OCI-LY7 (cell line): ENCODE measurements around the gene NAALAD2. TPM values are rescaled to one million over a fixed set of nuclear protein-coding genes. Genes with fewer than 3 reads are reported as not detected.

Experiments used
- BruUV-seq: library from RNA; stranded (reverse); fragments of 400-500 nt; replicated peaks from 2 replicates; lab custom pipeline; 2021; lab: Mats Ljungman, UMichigan
- CTCF ChIA-PET: fragments of 300-600 bp; sonication (Branson Sonifier 250); formaldehyde crosslinking; loops from one replicate; lab custom pipeline; 2022; ENCODE audit warnings: antibody characterized with exemption; ENCODE audit not compliant: unreplicated experiment; lab: Charles Lee
- POLR2A ChIA-PET: fragments of 300-600 bp; sonication (Branson Sonifier 250); formaldehyde crosslinking; loops from one replicate; lab custom pipeline; 2022; ENCODE audit warnings: antibody characterized with exemption; lab: Charles Lee
- DNase-seq: peaks from one replicate; pipeline ENCODE4 v3.0.0-alpha.2; 2015; ENCODE audit warnings: low spot score
- H2AFZ ChIP-seq: fragments of 200-600 bp; sonication (generic), shearing (Covaris generic); 2 replicates; pipeline ENCODE4 v1.6.1; 2014; ENCODE audit warnings: mild to moderate bottlenecking, antibody characterized with exemption, low read length, moderate library complexity
- H3K27ac ChIP-seq: fragments of 200-600 bp; sonication (generic); 2 replicates; pipeline ENCODE4 v1.5.1; 2014; ENCODE audit warnings: mixed run types, low read depth, mild to moderate bottlenecking, moderate library complexity, low read length, inconsistent platforms; ENCODE audit not compliant: poor library complexity, severe bottlenecking
- H3K36me3 ChIP-seq: fragments of 200-600 bp; sonication (generic); 2 replicates; pipeline ENCODE4 v1.6.1; 2014; ENCODE audit warnings: mild to moderate bottlenecking, antibody characterized with exemption, low read length, moderate library complexity, mixed read lengths; ENCODE audit not compliant: insufficient read depth
- H3K4me1 ChIP-seq: fragments of 200-600 bp; sonication (generic); 2 replicates; pipeline ENCODE4 v1.5.1; 2014; ENCODE audit warnings: mild to moderate bottlenecking, low read length; ENCODE audit not compliant: insufficient read depth, poor library complexity, severe bottlenecking
- H3K4me2 ChIP-seq: fragments of 200-600 bp; sonication (generic); 2 replicates; pipeline ENCODE4 v1.6.1; 2014; ENCODE audit warnings: mild to moderate bottlenecking, low read length
- H3K4me3 ChIP-seq: fragments of 200-600 bp; sonication (generic); 2 replicates; pipeline ENCODE4 v1.5.1; 2014; ENCODE audit warnings: mild to moderate bottlenecking, low read depth, low read length; ENCODE audit not compliant: poor library complexity, severe bottlenecking
- H3K79me2 ChIP-seq: fragments of 200-600 bp; sonication (generic); 2 replicates; pipeline ENCODE4 v1.6.1; 2016; ENCODE audit warnings: low read depth, mild to moderate bottlenecking, low read length, moderate library complexity, mixed read lengths; ENCODE audit not compliant: insufficient read depth
- H3K9me2 ChIP-seq: fragments of 200-600 bp; sonication (generic); 2 replicates; pipeline ENCODE4 v1.6.1; 2016; ENCODE audit warnings: mild to moderate bottlenecking, low read length, mixed read lengths; ENCODE audit not compliant: insufficient read depth
- H3K9me3 ChIP-seq: fragments of 200-600 bp; sonication (generic); 2 replicates; pipeline ENCODE4 v1.6.1; 2014; ENCODE audit warnings: mild to moderate bottlenecking, mixed run types, low read length, mixed read lengths
- H4K20me1 ChIP-seq: fragments of 200-600 bp; sonication (generic); 2 replicates; pipeline ENCODE4 v1.6.1; 2014; ENCODE audit warnings: mild to moderate bottlenecking, antibody characterized with exemption, low read length, moderate library complexity, mixed read lengths; ENCODE audit not compliant: insufficient read depth
- CTCF ChIP-seq: fragments of 200-600 bp; sonication (generic); conservative IDR thresholded peaks from 2 replicates; pipeline ENCODE4 v1.5.1; 2014; ENCODE audit warnings: mild to moderate bottlenecking, antibody characterized with exemption, low read length, moderate library complexity, mixed read lengths
- EZH2phosphoT487 ChIP-seq: fragments of 200-600 bp; sonication (generic); IDR thresholded peaks from 2 replicates; pipeline ENCODE4 v1.6.1; 2018; ENCODE audit warnings: low read depth, borderline replicate concordance, mild to moderate bottlenecking, mixed run types, antibody characterized with exemption, low read length, moderate library complexity, mixed read lengths
- intact Hi-C: fragments of 100-400 bp; cut with micrococcal nuclease; formaldehyde crosslinking; loops from one replicate; pipeline ENCODE4 v1.10.0; 2022; ENCODE audit not compliant: unreplicated experiment
- total RNA-seq, 2 experiments: library from RNA; depleted of rRNA in 1 of 2; stranded (reverse); fragments of >200 nt in 1 of 2; shearing (Covaris generic) in 1 of 2; gene quantifications; 2 replicates each; pipeline ENCODE4 v1.2.3, GENCODE V29; 2014 to 2022

NAALAD2 gene
- total RNA-seq, 2 experiments from 2014 or later: not detected

DNA sequence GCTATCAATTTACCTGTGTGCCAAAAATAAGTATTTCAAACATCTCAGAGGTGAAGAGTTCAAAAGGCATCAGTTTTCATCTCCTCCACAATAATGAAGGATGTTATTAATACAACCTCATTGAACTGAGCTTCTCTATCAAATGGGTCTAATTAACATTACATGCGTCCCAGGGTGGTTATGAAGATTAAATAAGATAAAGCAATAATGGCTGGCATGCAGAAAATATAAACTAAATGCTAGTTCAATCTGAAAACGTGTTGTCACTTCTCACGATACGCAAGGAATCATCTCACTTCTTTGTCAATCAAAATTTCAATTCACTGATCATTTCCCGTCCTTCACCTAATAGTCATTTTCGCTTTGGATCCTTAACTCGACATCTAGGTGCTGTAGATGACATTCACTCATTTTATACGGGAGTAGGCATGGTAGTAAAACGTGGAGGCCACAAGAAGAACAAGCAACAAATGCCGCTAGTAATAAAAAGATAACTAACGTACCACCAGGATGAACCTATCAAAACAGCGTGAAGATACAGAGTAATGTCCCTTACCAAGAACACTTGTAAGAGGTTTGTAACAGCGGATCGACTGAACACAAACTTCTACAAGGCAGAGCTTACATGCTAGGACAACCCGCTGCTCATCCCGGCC is 87.5 kb downstream of the NAALAD2 start:
- peak overlapping the region; percentile 83 for H3K4me2 ChIP-seq
- TSS peak; percentile 66 for BruUV-seq
- H3K27ac ChIP-seq: peak overlapping the region; percentile 78
- peaks cover 38% of the 10 kb centered on the region for H4K20me1 ChIP-seq
- POLR2A ChIA-PET: interaction anchor here (0.5 to 1.7 kb wide), 2 partner anchors 15 to 31 kb away, joined by 3 to 4 read pairs; no protein-coding TSS in a partner anchor
- no peaks in the 10 kb centered on the region for H3K9me2 ChIP-seq
- intact Hi-C loops: no loop called here
- no peak overlapping the region for H2AFZ ChIP-seq
- peaks cover 45% of the 10 kb centered on the region for H3K36me3 ChIP-seq
- H3K4me3 ChIP-seq: peak overlapping the region; percentile 81
- CTCF ChIA-PET: no interaction called here
- peaks cover 41% of the 10 kb centered on the region for H3K4me1 ChIP-seq
- peaks cover 61% of the 10 kb centered on the region for H3K79me2 ChIP-seq
- no peak for DNase-seq
- H3K9me3 ChIP-seq: no peaks in the 10 kb centered on the region
- no peak for TF ChIP-seq CTCF
- TF ChIP-seq EZH2phosphoT487: no peak

GRCh38 chr11:90222459-90223247 is 88.2 kb downstream of the NAALAD2 start, which contains the start of gene CHORDC1:
CHORDC1 (minus strand) TSS chr11:90223049; CDS start chr11:90222954, 95 bp downstream.
- H2AFZ ChIP-seq: peak within 1 kb of the TSS; percentile 98
- DNase-seq: peak; percentile 94
- H4K20me1 ChIP-seq: peaks cover 34% of the 10 kb centered on the region
- H3K4me3 ChIP-seq: peak within 1 kb of the TSS; percentile 81
- TF ChIP-seq CTCF (no peak), EZH2phosphoT487 (no peak)
- peak within 1 kb of the TSS; percentile 78 for H3K27ac ChIP-seq
- peaks cover 53% of the 10 kb centered on the region for H3K79me2 ChIP-seq
- POLR2A ChIA-PET: interaction anchor here (0.5 to 1.7 kb wide), 3 partner anchors 16 to 32 kb away, joined by 3 to 4 read pairs (median 3); no protein-coding TSS in a partner anchor
- no TSS peak for BruUV-seq
- H3K9me2 ChIP-seq: no peaks in the 10 kb centered on the region
- peaks cover 38% of the 10 kb centered on the region for H3K36me3 ChIP-seq
- peak within 1 kb of the TSS; percentile 83 for H3K4me2 ChIP-seq
- CTCF ChIA-PET: interaction anchor here (1.5 kb wide), 1 partner anchor 18 kb away, joined by 4 read pairs; no protein-coding TSS in a partner anchor
- H3K9me3 ChIP-seq: no peaks in the 10 kb centered on the region
- intact Hi-C loops: no loop called here
- peaks cover 41% of the 10 kb centered on the region for H3K4me1 ChIP-seq
